HCT116 (cell line): ENCODE measurements around the gene ZNF319. TPM values are rescaled to one million over a fixed set of nuclear protein-coding genes. Genes with fewer than 3 reads are reported as not detected.

Experiments used
- ATAC-seq: fragments of 200-7000 bp; cut with Tn5 transposase; 2 replicates; pipeline ENCODE4 v1.9.1; 2020; ENCODE audit warnings: mild to moderate bottlenecking, moderate library complexity
- BruUV-seq: library from RNA; stranded (reverse); fragments of 400-500 nt; replicated peaks from 2 replicates; lab custom pipeline; 2021; lab: Mats Ljungman, UMichigan
- CTCF ChIA-PET: fragments of 300-600 bp; sonication (Branson Sonifier 250); formaldehyde crosslinking; loops from one replicate; lab custom pipeline; 2021; ENCODE audit warnings: antibody characterized with exemption; lab: Charles Lee
- POLR2A ChIA-PET: fragments of 300-600, 350-600 bp; sonication (Branson Sonifier 250); formaldehyde crosslinking; loops from one replicate; lab custom pipeline; 2021; ENCODE audit warnings: antibody characterized with exemption; lab: Charles Lee
- RAD21 ChIA-PET, 2 experiments: fragments of 300-600 bp; sonication (Branson Sonifier 250); formaldehyde crosslinking; loops; one replicate each; lab custom pipeline; 2023; ENCODE audit warnings: low total read pairs in 2 of 2; ENCODE audit not compliant: uncharacterized antibody in 2 of 2, unreplicated experiment in 2 of 2, low non-redundant PET in 1 of 2; lab: Charles Lee
- DNase-seq: peaks from one replicate; pipeline ENCODE4 v3.0.0-alpha.2; 2010; ENCODE audit warnings: low read depth, low spot score
- H2AFZ ChIP-seq: fragments of 200-600 bp; shearing (Covaris generic), sonication (generic); 2 replicates; pipeline ENCODE4 v1.6.1; 2017; ENCODE audit warnings: low read depth, mixed run types, mixed read lengths, antibody characterized with exemption, low read length; ENCODE audit not compliant: poor library complexity, severe bottlenecking
- H3K27ac ChIP-seq: 2 replicates; pipeline ENCODE4 v1.5.1; 2012; ENCODE audit warnings: low read depth, low read length
- H3K27me3 ChIP-seq: fragments of 200-600 bp; sonication (generic); 2 replicates; pipeline ENCODE4 v1.6.1; 2016; ENCODE audit warnings: mixed run types, low read length, mixed read lengths; ENCODE audit not compliant: insufficient read depth
- H3K36me3 ChIP-seq, 2 experiments: fragments of 200-500 bp in 1 of 2; fragments of 200-600 bp in 1 of 2; sonication (Bioruptor generic) in 1 of 2; sonication (generic) in 1 of 2; 2 replicates each; pipeline versions ENCODE4 v1.5.1 to v1.6.1; 2014 to 2016; ENCODE audit warnings: low read length in 2 of 2, inconsistent platforms in 1 of 2, mixed read lengths in 1 of 2, mixed run types in 1 of 2; ENCODE audit not compliant: insufficient read depth in 2 of 2, control insufficient read depth in 1 of 2
- H3K4me1 ChIP-seq, 2 experiments: fragments of 200-600 bp in 1 of 2; sonication (generic) in 1 of 2; 2 replicates each; pipeline versions ENCODE4 v1.5.1 to v1.6.1; 2012 to 2017; ENCODE audit warnings: low read length in 2 of 2, inconsistent platforms in 1 of 2, mild to moderate bottlenecking in 1 of 2, mixed read lengths in 1 of 2, mixed run types in 1 of 2, moderate library complexity in 1 of 2; ENCODE audit not compliant: insufficient read depth in 2 of 2, control insufficient read depth in 1 of 2
- H3K4me2 ChIP-seq: fragments of 200-600 bp; sonication (generic); 2 replicates; pipeline ENCODE4 v1.6.1; 2017; ENCODE audit warnings: mixed run types, low read length, mixed read lengths
- H3K4me3 ChIP-seq, 2 experiments: fragments of 200-600 bp in 1 of 2; sonication (generic) in 1 of 2; replicated peaks in 1 of 2; 2 replicates each; pipeline ENCODE4 v1.5.1; 2011 to 2016; ENCODE audit warnings: low read length in 2 of 2, control low read depth in 1 of 2, low read depth in 1 of 2, mild to moderate bottlenecking in 1 of 2, mixed read lengths in 1 of 2, mixed run types in 1 of 2
- H3K79me2 ChIP-seq: fragments of 200-600 bp; sonication (generic); 2 replicates; pipeline ENCODE4 v1.6.1; 2017; ENCODE audit warnings: mild to moderate bottlenecking, mixed run types, low read length, moderate library complexity, mixed read lengths; ENCODE audit not compliant: insufficient read depth
- H3K9ac ChIP-seq: fragments of 200-600 bp; sonication (generic); 2 replicates; pipeline ENCODE4 v1.6.1; 2016; ENCODE audit warnings: low read length, mixed read lengths
- H3K9me2 ChIP-seq: fragments of 200-600 bp; sonication (generic), shearing (Covaris generic); 2 replicates; pipeline ENCODE4 v1.6.1; 2017; ENCODE audit warnings: mixed run types, mild to moderate bottlenecking, moderate library complexity; ENCODE audit not compliant: insufficient read depth
- H3K9me3 ChIP-seq, 2 experiments: fragments of 200-500 bp in 1 of 2; fragments of 200-600 bp in 1 of 2; sonication (Bioruptor generic) in 1 of 2; sonication (generic) in 1 of 2; 2 replicates each; pipeline ENCODE4 v1.6.1; 2014 to 2017; ENCODE audit warnings: low read length in 2 of 2, mixed read lengths in 2 of 2, inconsistent platforms in 1 of 2, low read depth in 1 of 2, mild to moderate bottlenecking in 1 of 2, mixed run types in 1 of 2, moderate library complexity in 1 of 2; ENCODE audit not compliant: control insufficient read depth in 1 of 2, insufficient read depth in 1 of 2
- H4K20me1 ChIP-seq: fragments of 200-600 bp; sonication (generic), shearing (Covaris generic); 2 replicates; pipeline ENCODE4 v1.6.1; 2017; ENCODE audit warnings: mixed run types, mild to moderate bottlenecking, moderate library complexity; ENCODE audit not compliant: insufficient read depth
- ELF1 ChIP-seq: IDR thresholded peaks from 2 replicates; pipeline ENCODE4 v1.6.1; 2012; ENCODE audit warnings: low read depth, borderline replicate concordance
- RAD21 ChIP-seq: IDR thresholded peaks from 2 replicates; pipeline ENCODE4 v1.6.1; 2012; ENCODE audit warnings: low read depth, mild to moderate bottlenecking
- SIN3A ChIP-seq: IDR thresholded peaks from 2 replicates; pipeline ENCODE4 v1.6.1; 2012; ENCODE audit warnings: low read depth
- intact Hi-C: fragments of 100-400 bp; cut with micrococcal nuclease; formaldehyde crosslinking; loops from 2 replicates; pipeline ENCODE4 v1.10.0; 2022
- total RNA-seq: library from RNA; stranded (reverse); gene quantifications from one replicate; pipeline ENCODE4 v1.2.1, GENCODE V29; 2021; ENCODE audit not compliant: unreplicated experiment
- TF ChIP-seq, protein P1 (sequence below): IDR thresholded peaks from 2 replicates; pipeline ENCODE4 v1.6.1; 2011; ENCODE audit warnings: mild to moderate bottlenecking, low read length, moderate library complexity; ENCODE audit not compliant: insufficient replicate concordance; ENCODE audit errors: extremely low read depth
- TF ChIP-seq, protein P2 (sequence below): IDR thresholded peaks from 2 replicates; pipeline ENCODE4 v1.6.1; 2012

Gene ZNF319
- total RNA-seq, 1 experiment from 2014 or later = 7.1 TPM

DNA sequence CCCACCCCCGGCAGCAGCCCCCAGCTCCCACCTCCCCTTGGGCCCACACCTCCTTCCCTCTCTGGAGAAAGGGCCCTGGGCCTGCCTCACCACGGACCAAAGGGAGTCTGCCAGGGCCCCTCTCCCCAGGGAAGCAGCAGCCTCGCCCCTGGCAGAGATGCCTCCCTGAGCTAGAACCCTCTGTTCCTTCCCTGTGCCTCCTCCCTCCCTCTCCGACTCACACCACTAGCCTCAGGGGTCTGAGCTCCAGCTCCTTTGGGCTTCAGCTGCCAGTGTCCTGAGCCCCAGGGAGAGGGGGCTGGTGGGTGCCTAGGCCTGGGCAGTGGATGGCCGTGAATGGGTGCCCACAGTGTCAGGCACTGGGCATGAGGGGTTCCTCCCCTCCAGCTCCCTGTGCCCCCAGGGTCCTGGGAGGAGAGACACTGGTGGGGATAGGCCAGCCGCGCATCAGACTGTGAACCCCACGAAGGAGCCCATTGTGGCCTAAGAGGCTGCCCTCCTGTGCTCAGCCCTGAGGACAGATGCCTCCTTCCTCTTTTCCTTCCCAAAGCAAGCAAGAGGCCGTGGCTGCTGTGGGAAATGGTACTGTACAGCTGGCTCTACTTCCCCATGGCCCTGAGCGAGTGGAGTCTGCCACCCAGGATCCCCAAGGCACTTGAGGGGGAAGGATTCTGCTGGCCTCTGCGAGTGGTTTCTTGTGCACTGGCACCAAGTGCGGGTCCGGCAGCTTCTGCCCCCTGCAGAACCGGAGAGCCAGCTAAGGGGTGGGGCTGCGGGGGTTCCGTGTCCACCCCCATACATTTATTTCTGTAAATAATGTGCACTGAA, 45.8 kb upstream of the ZNF319 start:
- ATAC-seq = no peak

DNA sequence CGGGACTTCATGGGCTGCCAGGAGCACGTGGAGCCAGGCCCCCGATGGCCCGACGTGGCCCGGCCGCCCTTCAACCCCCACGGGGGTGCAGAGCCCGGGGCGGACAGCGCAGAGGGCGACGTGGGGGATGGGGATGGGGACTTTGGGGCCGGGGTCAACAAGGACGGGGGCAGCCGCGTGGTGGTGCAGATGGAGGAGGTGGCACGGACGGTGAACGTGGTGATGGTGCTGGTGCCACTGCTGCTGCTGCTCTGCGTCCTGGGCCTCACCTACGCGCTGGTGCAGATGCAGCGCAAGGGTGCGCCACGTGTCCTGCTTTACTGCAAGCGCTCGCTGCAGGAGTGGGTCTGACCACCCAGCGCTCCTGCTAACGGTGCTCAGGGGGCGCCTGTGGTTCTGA, 44.6 kb upstream of the ZNF319 start:
- H3K9ac ChIP-seq = no peak overlapping the region
- DNase-seq = no peak
- RAD21 ChIA-PET = no interaction called here
- CTCF ChIA-PET = no interaction called here
- H4K20me1 ChIP-seq = no peaks in the 10 kb centered on the region
- no peak overlapping the region for H3K27ac ChIP-seq
- no peak overlapping the region for H3K4me3 ChIP-seq
- BruUV-seq = no TSS peak
- no peak overlapping the region for H3K4me2 ChIP-seq
- TF ChIP-seq RAD21 = no peak
- TF ChIP-seq ELF1 = no peak
- TF ChIP-seq, protein P1, sequence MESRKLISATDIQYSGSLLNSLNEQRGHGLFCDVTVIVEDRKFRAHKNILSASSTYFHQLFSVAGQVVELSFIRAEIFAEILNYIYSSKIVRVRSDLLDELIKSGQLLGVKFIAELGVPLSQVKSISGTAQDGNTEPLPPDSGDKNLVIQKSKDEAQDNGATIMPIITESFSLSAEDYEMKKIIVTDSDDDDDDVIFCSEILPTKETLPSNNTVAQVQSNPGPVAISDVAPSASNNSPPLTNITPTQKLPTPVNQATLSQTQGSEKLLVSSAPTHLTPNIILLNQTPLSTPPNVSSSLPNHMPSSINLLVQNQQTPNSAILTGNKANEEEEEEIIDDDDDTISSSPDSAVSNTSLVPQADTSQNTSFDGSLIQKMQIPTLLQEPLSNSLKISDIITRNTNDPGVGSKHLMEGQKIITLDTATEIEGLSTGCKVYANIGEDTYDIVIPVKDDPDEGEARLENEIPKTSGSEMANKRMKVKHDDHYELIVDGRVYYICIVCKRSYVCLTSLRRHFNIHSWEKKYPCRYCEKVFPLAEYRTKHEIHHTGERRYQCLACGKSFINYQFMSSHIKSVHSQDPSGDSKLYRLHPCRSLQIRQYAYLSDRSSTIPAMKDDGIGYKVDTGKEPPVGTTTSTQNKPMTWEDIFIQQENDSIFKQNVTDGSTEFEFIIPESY = no peak
- TF ChIP-seq, protein P2, sequence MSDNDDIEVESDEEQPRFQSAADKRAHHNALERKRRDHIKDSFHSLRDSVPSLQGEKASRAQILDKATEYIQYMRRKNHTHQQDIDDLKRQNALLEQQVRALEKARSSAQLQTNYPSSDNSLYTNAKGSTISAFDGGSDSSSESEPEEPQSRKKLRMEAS = no peak
- no peak overlapping the region for H2AFZ ChIP-seq
- H3K4me1 ChIP-seq = no peaks in the 10 kb centered on the region
- H3K27me3 ChIP-seq = no peaks in the 10 kb centered on the region
- no peaks in the 10 kb centered on the region for H3K9me2 ChIP-seq
- H3K79me2 ChIP-seq = no peaks in the 10 kb centered on the region
- intact Hi-C loops = no loop called here
- no peaks in the 10 kb centered on the region for H3K9me3 ChIP-seq
- H3K36me3 ChIP-seq = peaks cover 0 to 2% of the 10 kb centered on the region in 2 experiments; a peak in 2 of 4 replicates
- no peak for ATAC-seq
- POLR2A ChIA-PET = no interaction called here

More for the DNA sequence above, 45.8 kb upstream of the ZNF319 start:
- CTCF ChIA-PET = no interaction called here
- Histone ChIP-seq H3K36me3 (peaks cover 0 to 2% of the 10 kb centered on the region in 2 experiments; a peak in 2 of 4 replicates), H3K9me3 (no peaks in the 10 kb centered on the region), H3K4me2 (no peak overlapping the region), H3K9me2 (no peaks in the 10 kb centered on the region), H3K9ac (no peak overlapping the region), H4K20me1 (no peaks in the 10 kb centered on the region), H3K27ac (no peak overlapping the region), H2AFZ (no peak overlapping the region), H3K4me3 (no peak overlapping the region), H3K79me2 (no peaks in the 10 kb centered on the region), H3K27me3 (no peaks in the 10 kb centered on the region), H3K4me1 (no peaks in the 10 kb centered on the region)
- TSS peak; percentile 41 for BruUV-seq
- RAD21 ChIA-PET = no interaction called here
- POLR2A ChIA-PET = no interaction called here
- DNase-seq = no peak
- intact Hi-C loops = no loop called here
- no peak for TF ChIP-seq SIN3A
